ENCODE measurements around the gene C19orf25.
"Not testable (repeated sequence)": the region's sequence is repeated elsewhere in the genome, so short reads cannot be mapped to it uniquely, and the experiment has no call there.

The C19orf25 gene

GRCh38 chr19:1499231-1499630 lies 20.2 kb upstream of the C19orf25 start:
- not testable (repeated sequence) for H3K9ac ChIP-seq (ENCODE audit: low read length); H3K9me3 ChIP-seq (ENCODE audit: control insufficient read depth, low read length); H3K4me3 ChIP-seq (ENCODE audit: low read length); H3K36me3 ChIP-seq (ENCODE audit: control insufficient read depth, insufficient read depth, low read length)
- H3K27me3 ChIP-seq (ENCODE audit: control insufficient read depth, insufficient read depth, low read length): peaks cover 41% of the 10 kb centered on the region
- peaks cover 18% of the 10 kb centered on the region for H3K4me1 ChIP-seq (ENCODE audit: control insufficient read depth, insufficient read depth, low read length)

- no peaks in the 10 kb centered on the region for H3K9me3 ChIP-seq (ENCODE audit: control insufficient read depth, low read length)
- H3K4me1 ChIP-seq (ENCODE audit: control insufficient read depth, insufficient read depth, low read length): peaks cover 9% of the 10 kb centered on the region
- no peak overlapping the region for H3K9ac ChIP-seq (ENCODE audit: low read length)
- H3K4me3 ChIP-seq (ENCODE audit: low read length): no peak overlapping the region
- H3K27me3 ChIP-seq (ENCODE audit: control insufficient read depth, insufficient read depth, low read length): peaks cover 26% of the 10 kb centered on the region
- H3K36me3 ChIP-seq (ENCODE audit: control insufficient read depth, insufficient read depth, low read length): no peaks in the 10 kb centered on the region
These were observed 18.7 kb upstream of the C19orf25 start for GRCh38 chr19:1497578-1498235.

- peaks cover 24% of the 10 kb centered on the region for H3K27me3 ChIP-seq (ENCODE audit: control insufficient read depth, insufficient read depth, low read length)
- H3K9me3 ChIP-seq (ENCODE audit: control insufficient read depth, low read length): no peaks in the 10 kb centered on the region
- no peaks in the 10 kb centered on the region for H3K36me3 ChIP-seq (ENCODE audit: control insufficient read depth, insufficient read depth, low read length)
- H3K4me3 ChIP-seq (ENCODE audit: low read length): no peak overlapping the region
- peaks cover 9% of the 10 kb centered on the region for H3K4me1 ChIP-seq (ENCODE audit: control insufficient read depth, insufficient read depth, low read length)
- no peak overlapping the region for H3K9ac ChIP-seq (ENCODE audit: low read length)
These were observed 17.9 kb upstream of the C19orf25 start for GRCh38 chr19:1496714-1497577.

- no peaks in the 10 kb centered on the region for H3K9me3 ChIP-seq (ENCODE audit: control insufficient read depth, low read length)
- H3K9ac ChIP-seq (ENCODE audit: low read length): no peak overlapping the region
- peaks cover 16% of the 10 kb centered on the region for H3K4me1 ChIP-seq (ENCODE audit: control insufficient read depth, insufficient read depth, low read length)
- H3K36me3 ChIP-seq (ENCODE audit: control insufficient read depth, insufficient read depth, low read length): no peaks in the 10 kb centered on the region
- H3K27me3 ChIP-seq (ENCODE audit: control insufficient read depth, insufficient read depth, low read length): peaks cover 27% of the 10 kb centered on the region
- H3K4me3 ChIP-seq (ENCODE audit: low read length): no peak overlapping the region
These were observed 17.0 kb upstream of the C19orf25 start for GRCh38 chr19:1495799-1496713.

DNA sequence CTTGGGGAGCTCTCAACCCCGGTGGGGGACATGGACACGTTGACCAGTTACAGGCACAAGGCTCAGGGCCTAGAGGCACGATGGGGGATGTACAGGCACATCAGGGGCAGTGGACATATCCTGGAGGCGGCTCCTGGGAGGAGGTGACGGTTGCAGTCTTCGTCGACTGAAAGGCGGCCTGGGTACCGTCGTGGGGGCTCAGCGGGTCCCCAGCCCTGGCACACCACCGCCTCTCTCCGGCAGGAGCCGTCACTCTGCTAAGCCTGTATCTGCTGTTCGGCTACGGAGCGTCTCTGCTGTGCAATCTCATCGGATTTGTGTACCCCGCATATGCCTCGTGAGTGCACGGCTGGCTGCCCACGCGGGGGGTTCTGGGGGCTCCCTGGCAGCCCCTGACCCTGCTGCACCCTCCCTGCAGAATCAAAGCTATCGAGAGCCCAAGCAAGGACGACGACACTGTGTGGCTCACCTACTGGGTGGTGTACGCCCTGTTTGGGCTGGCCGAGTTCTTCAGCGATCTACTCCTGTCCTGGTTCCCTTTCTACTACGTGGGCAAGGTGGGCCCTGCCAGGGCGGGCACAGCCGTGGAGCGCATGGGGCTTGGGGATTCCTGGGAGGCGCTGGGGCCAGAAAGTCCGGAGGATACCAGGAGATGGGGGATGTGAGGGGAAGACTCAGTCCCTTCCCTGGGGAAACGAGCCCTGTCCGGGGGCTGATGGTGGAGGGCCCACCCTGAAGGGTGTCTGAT lies 16.2 kb upstream of the C19orf25 start:
- Histone ChIP-seq H3K9me3 (ENCODE audit: control insufficient read depth, low read length) (no peaks in the 10 kb centered on the region), H3K36me3 (ENCODE audit: control insufficient read depth, insufficient read depth, low read length) (no peaks in the 10 kb centered on the region), H3K27me3 (ENCODE audit: control insufficient read depth, insufficient read depth, low read length) (peaks cover 26% of the 10 kb centered on the region), H3K4me1 (ENCODE audit: control insufficient read depth, insufficient read depth, low read length) (peaks cover 14% of the 10 kb centered on the region), H3K4me3 (ENCODE audit: low read length) (no peak overlapping the region), H3K9ac (ENCODE audit: low read length) (no peak overlapping the region)

GRCh38 chr19:1494115-1494815 lies 15.2 kb upstream of the C19orf25 start:
- H3K4me3 ChIP-seq (ENCODE audit: low read length): no peak overlapping the region
- H3K36me3 ChIP-seq (ENCODE audit: control insufficient read depth, insufficient read depth, low read length): no peaks in the 10 kb centered on the region
- H3K9ac ChIP-seq (ENCODE audit: low read length): no peak overlapping the region
- H3K4me1 ChIP-seq (ENCODE audit: control insufficient read depth, insufficient read depth, low read length): peaks cover 21% of the 10 kb centered on the region
- peaks cover 26% of the 10 kb centered on the region for H3K27me3 ChIP-seq (ENCODE audit: control insufficient read depth, insufficient read depth, low read length)
- no peaks in the 10 kb centered on the region for H3K9me3 ChIP-seq (ENCODE audit: control insufficient read depth, low read length)

- H3K9ac ChIP-seq (ENCODE audit: low read length): no peak overlapping the region
- H3K36me3 ChIP-seq (ENCODE audit: control insufficient read depth, insufficient read depth, low read length): no peaks in the 10 kb centered on the region
- peaks cover 21% of the 10 kb centered on the region for H3K4me1 ChIP-seq (ENCODE audit: control insufficient read depth, insufficient read depth, low read length)
- H3K27me3 ChIP-seq (ENCODE audit: control insufficient read depth, insufficient read depth, low read length): peaks cover 19% of the 10 kb centered on the region
- no peak overlapping the region for H3K4me3 ChIP-seq (ENCODE audit: low read length)
- H3K9me3 ChIP-seq (ENCODE audit: control insufficient read depth, low read length): no peaks in the 10 kb centered on the region
These were observed 13.5 kb upstream of the C19orf25 start for GRCh38 chr19:1492474-1493006.

DNA sequence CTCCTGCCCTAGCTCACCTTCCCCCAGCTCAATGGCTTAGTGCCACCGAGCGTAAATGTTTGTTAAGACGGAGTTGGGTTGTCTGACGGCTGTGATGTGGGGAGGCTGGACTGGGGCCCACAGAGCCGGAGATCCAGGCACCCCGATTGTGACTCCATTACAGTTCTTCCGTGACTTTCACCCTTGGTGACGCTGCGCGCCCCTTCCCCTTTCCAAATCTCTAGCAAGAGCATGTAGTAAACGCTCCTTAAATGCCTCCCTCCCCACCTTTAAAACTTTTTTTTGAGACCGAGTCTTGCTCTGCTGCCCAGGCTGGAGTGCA lies 12.8 kb upstream of the C19orf25 start:
- Histone ChIP-seq H3K9me3 (ENCODE audit: control insufficient read depth, low read length) (no peaks in the 10 kb centered on the region), H3K4me3 (ENCODE audit: low read length) (peak overlapping the region; percentile 19), H3K36me3 (ENCODE audit: control insufficient read depth, insufficient read depth, low read length) (no peaks in the 10 kb centered on the region), H3K9ac (ENCODE audit: low read length) (no peak overlapping the region), H3K27me3 (ENCODE audit: control insufficient read depth, insufficient read depth, low read length) (peaks cover 14% of the 10 kb centered on the region), H3K4me1 (ENCODE audit: control insufficient read depth, insufficient read depth, low read length) (peaks cover 16% of the 10 kb centered on the region)

DNA sequence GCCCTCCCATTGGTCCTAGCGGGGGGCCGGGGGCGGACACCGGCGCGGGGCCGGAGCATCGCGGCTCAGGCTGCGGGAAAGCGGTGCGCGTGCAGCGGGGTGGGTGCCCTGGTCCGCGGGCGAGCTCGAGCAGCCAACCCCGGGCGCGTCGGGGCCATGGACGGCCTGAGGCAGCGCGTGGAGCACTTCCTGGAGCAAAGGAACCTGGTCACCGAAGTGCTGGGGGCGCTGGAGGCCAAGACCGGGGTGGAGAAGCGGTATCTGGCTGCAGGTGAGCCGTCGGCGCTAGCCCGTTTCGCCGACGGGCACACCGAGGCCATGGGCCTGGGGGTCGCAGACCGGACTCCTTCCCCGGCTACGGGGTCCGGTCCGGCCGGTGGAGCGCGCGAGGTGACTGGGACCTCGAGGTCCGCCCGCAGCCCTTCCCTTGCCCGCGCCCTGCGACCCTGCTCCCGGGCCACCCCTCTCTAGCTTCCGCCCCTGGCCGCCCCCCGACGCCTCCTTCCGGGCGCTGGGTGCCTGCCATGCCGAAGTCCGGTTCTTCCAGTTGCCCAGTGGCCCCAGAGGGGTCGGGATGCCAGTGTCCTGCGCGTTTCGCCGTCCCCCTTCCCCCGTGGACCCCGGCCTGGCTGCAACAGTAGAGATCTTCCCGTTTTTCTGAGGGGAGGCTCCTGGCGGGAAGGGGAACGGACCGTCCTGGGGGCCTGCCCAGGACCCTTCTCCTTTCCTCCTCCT lies 12.3 kb upstream of the C19orf25 start, which contains the start of gene REEP6:
Gene REEP6, plus strand, starts transcription at position 68 of the 735 bp plus-strand sequence. Its CDS starts 89 bp downstream, at position 157.
- no peaks in the 10 kb centered on the region for H3K36me3 ChIP-seq (ENCODE audit: control insufficient read depth, insufficient read depth, low read length)
- peak within 1 kb of the TSS; percentile 74 for H3K9ac ChIP-seq (ENCODE audit: low read length)
- H3K9me3 ChIP-seq (ENCODE audit: control insufficient read depth, low read length): no peaks in the 10 kb centered on the region
- H3K4me1 ChIP-seq (ENCODE audit: control insufficient read depth, insufficient read depth, low read length): peaks cover 16% of the 10 kb centered on the region
- peak within 1 kb of the TSS; percentile 47 for H3K4me3 ChIP-seq (ENCODE audit: low read length)
- H3K27me3 ChIP-seq (ENCODE audit: control insufficient read depth, insufficient read depth, low read length): peaks cover 9% of the 10 kb centered on the region

GRCh38 chr19:1490311-1491113 lies 11.5 kb upstream of the C19orf25 start, which contains the start of gene PCSK4:
Gene PCSK4 (minus strand): TSS chr19:1490350. CDS start chr19:1490346, 4 bp downstream.
- Histone ChIP-seq H3K4me3 (ENCODE audit: low read length) (peak within 1 kb of the TSS; percentile 47), H3K9ac (ENCODE audit: low read length) (peak within 1 kb of the TSS; percentile 74), H3K36me3 (ENCODE audit: control insufficient read depth, insufficient read depth, low read length) (no peaks in the 10 kb centered on the region), H3K27me3 (ENCODE audit: control insufficient read depth, insufficient read depth, low read length) (peaks cover 7% of the 10 kb centered on the region), H3K9me3 (ENCODE audit: control insufficient read depth, low read length) (no peaks in the 10 kb centered on the region), H3K4me1 (ENCODE audit: control insufficient read depth, insufficient read depth, low read length) (peaks cover 16% of the 10 kb centered on the region)
